Trophoblast cell (in vitro differentiated cells and primary cell): Measurements from ENCODE around the gene NR5A1.

Experiments
- DNase-seq, 2 donors: peaks; one replicate each; pipeline ENCODE4 v3.0.0-alpha.2; 2016
- H2AFZ ChIP-seq: 2 replicates; pipeline ENCODE4 v1.6.1; 2013; ENCODE audit warnings: low read length, moderate library complexity, mild to moderate bottlenecking; ENCODE audit not compliant: insufficient read depth, poor library complexity
- H2AK5ac ChIP-seq: 2 replicates; pipeline ENCODE4 v1.6.1; 2013; ENCODE audit warnings: mild to moderate bottlenecking, low read length
- H2BK120ac ChIP-seq: 2 replicates; pipeline ENCODE4 v1.6.1; 2013; ENCODE audit warnings: low read length, mild to moderate bottlenecking, moderate library complexity; ENCODE audit not compliant: insufficient read depth, poor library complexity
- H2BK12ac ChIP-seq: 2 replicates; pipeline ENCODE4 v1.6.1; 2013; ENCODE audit warnings: mild to moderate bottlenecking, low read length, moderate library complexity
- H2BK5ac ChIP-seq: 2 replicates; pipeline ENCODE4 v1.6.1; 2013; ENCODE audit warnings: low read length, low read depth, moderate library complexity, mild to moderate bottlenecking; ENCODE audit not compliant: poor library complexity
- H3K14ac ChIP-seq: 2 replicates; pipeline ENCODE4 v1.6.1; 2013; ENCODE audit warnings: mild to moderate bottlenecking, low read length
- H3K18ac ChIP-seq: 2 replicates; pipeline ENCODE4 v1.6.1; 2013; ENCODE audit warnings: mild to moderate bottlenecking, low read length
- H3K23ac ChIP-seq: 2 replicates; pipeline ENCODE4 v1.6.1; 2013; ENCODE audit warnings: low read length
- H3K27ac ChIP-seq: 2 replicates; pipeline ENCODE4 v1.5.1; 2013; ENCODE audit warnings: low read depth, mild to moderate bottlenecking, inconsistent platforms, low read length, moderate library complexity
- H3K27me3 ChIP-seq: 2 replicates; pipeline ENCODE4 v1.6.1; 2013; ENCODE audit warnings: inconsistent platforms, mild to moderate bottlenecking, low read length, moderate library complexity; ENCODE audit not compliant: insufficient read depth
- H3K36me3 ChIP-seq, 2 experiments: 1 replicate in 1 of 2; 2 replicates in 1 of 2; pipeline ENCODE4 v1.6.1; 2013; ENCODE audit warnings: low read length in 2 of 2, mild to moderate bottlenecking in 2 of 2, moderate library complexity in 1 of 2; ENCODE audit not compliant: insufficient read depth in 2 of 2, control insufficient read depth in 1 of 2
- H3K4ac ChIP-seq: 2 replicates; pipeline ENCODE4 v1.6.1; 2013; ENCODE audit warnings: low read depth, mild to moderate bottlenecking, low read length, moderate library complexity
- H3K4me1 ChIP-seq, 2 experiments: 1 replicate in 1 of 2; 2 replicates in 1 of 2; pipeline ENCODE4 v1.6.1; 2013; ENCODE audit warnings: low read length in 2 of 2, mild to moderate bottlenecking in 2 of 2, moderate library complexity in 1 of 2; ENCODE audit not compliant: insufficient read depth in 2 of 2, control insufficient read depth in 1 of 2
- H3K4me2 ChIP-seq: 2 replicates; pipeline ENCODE4 v1.6.1; 2013; ENCODE audit warnings: inconsistent platforms, mild to moderate bottlenecking, low read length, moderate library complexity
- H3K4me3 ChIP-seq: 2 replicates; pipeline ENCODE4 v1.5.1; 2013; ENCODE audit warnings: mild to moderate bottlenecking, low read depth, low read length, inconsistent platforms
- H3K79me1 ChIP-seq: one replicate; pipeline ENCODE4 v1.6.1; 2013; ENCODE audit warnings: low read length
- H3K79me2 ChIP-seq: 2 replicates; pipeline ENCODE4 v1.6.1; 2013; ENCODE audit warnings: low read length, mild to moderate bottlenecking; ENCODE audit not compliant: control insufficient read depth, insufficient read depth, poor library complexity
- H3K9ac ChIP-seq: 2 replicates; pipeline ENCODE4 v1.6.1; 2013; ENCODE audit warnings: mild to moderate bottlenecking, low read length
- H3K9me3 ChIP-seq: 2 replicates; pipeline ENCODE4 v1.6.1; 2013; ENCODE audit warnings: low read depth, mild to moderate bottlenecking, control low read depth, inconsistent platforms, low read length; ENCODE audit not compliant: insufficient read depth
- H4K12ac ChIP-seq: 2 replicates; pipeline ENCODE4 v1.6.1; 2013; ENCODE audit warnings: low read depth, mild to moderate bottlenecking, low read length, moderate library complexity
- H4K8ac ChIP-seq: 2 replicates; pipeline ENCODE4 v1.6.1; 2013; ENCODE audit warnings: low read depth, mild to moderate bottlenecking, low read length, moderate library complexity
- H4K91ac ChIP-seq: one replicate; pipeline ENCODE4 v1.6.1; 2013; ENCODE audit warnings: low read depth, mild to moderate bottlenecking, low read length, moderate library complexity
- WGBS: extraction: QIAGEN DNeasy Blood & Tissue Kit; methylation state at CpG from one replicate; pipeline ENCODE4 v1.1.7; 2013; ENCODE audit warnings: missing lambda C conversion rate; ENCODE audit not compliant: insufficient read length, insufficient coverage; ENCODE audit errors: extremely low coverage; 5-methylcytosine and 5-hydroxymethylcytosine counted together

Gene NR5A1

GRCh38 chr9:124517600-124517999, 10.4 kb upstream of the NR5A1 start:
- Histone ChIP-seq H3K4me3 (no peak overlapping the region), H3K4me1 (peaks cover 14 to 30% of the 10 kb centered on the region in 2 experiments), H3K27me3 (no peaks in the 10 kb centered on the region), H4K12ac (no peak overlapping the region), H3K9ac (no peak overlapping the region), H3K14ac (no peak overlapping the region), H2BK5ac (no peak overlapping the region), H4K8ac (no peak overlapping the region), H2BK120ac (no peak overlapping the region), H3K4ac (no peak overlapping the region), H3K36me3 (peaks cover 4% of the 10 kb centered on the region in 2 experiments), H3K27ac (peak overlapping the region; percentile 3), H3K23ac (no peak overlapping the region), H3K18ac (peak overlapping the region; percentile 13), H2AFZ (no peak overlapping the region), H3K79me1 (peaks cover 21% of the 10 kb centered on the region), H3K4me2 (no peak overlapping the region), H2BK12ac (no peak overlapping the region), H2AK5ac (no peak overlapping the region), H3K9me3 (no peaks in the 10 kb centered on the region), H3K79me2 (peaks cover 5% of the 10 kb centered on the region), H4K91ac (peak overlapping the region; percentile 46)
- WGBS: no CpG with 5 or more reads among the region's 5 CpGs
- no peak for DNase-seq

DNA sequence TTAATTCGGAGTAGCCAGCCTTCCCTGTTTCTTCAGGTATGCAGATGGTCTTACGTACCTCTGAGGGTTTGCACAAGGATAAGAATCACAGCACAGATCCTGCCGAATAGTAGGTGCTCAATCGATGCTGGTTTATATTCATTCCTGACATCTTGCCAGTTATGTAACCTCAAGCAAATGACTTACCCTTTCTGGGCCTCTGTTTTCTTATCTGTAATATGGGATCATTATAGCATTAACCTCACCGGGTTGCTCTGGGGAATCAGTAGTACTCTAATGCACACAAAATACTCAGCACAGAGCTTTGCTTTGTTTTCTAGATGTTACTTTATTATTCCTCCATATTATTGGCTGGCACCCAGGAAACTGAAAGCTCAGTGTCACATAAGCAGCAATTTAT, 7.7 kb upstream of the NR5A1 start:
- Histone ChIP-seq H2BK120ac (no peak overlapping the region), H3K36me3 (no peaks in the 10 kb centered on the region), H3K18ac (no peak overlapping the region), H3K4ac (no peak overlapping the region), H2BK12ac (no peak overlapping the region), H4K8ac (no peak overlapping the region), H2AFZ (no peak overlapping the region), H3K79me2 (no peaks in the 10 kb centered on the region), H3K4me2 (no peak overlapping the region), H3K4me3 (no peak overlapping the region), H2AK5ac (no peak overlapping the region), H3K79me1 (peaks cover 12% of the 10 kb centered on the region), H3K23ac (no peak overlapping the region), H4K91ac (no peak overlapping the region), H3K27me3 (no peaks in the 10 kb centered on the region), H3K27ac (no peak overlapping the region), H3K14ac (no peak overlapping the region), H2BK5ac (no peak overlapping the region), H4K12ac (no peak overlapping the region), H3K4me1 (peaks cover 6 to 15% of the 10 kb centered on the region in 2 experiments), H3K9ac (no peak overlapping the region), H3K9me3 (no peaks in the 10 kb centered on the region)
- no CpG with 5 or more reads among the region's 5 CpGs for WGBS
- DNase-seq: peak in 1 of 2 donors; percentile 13

DNA sequence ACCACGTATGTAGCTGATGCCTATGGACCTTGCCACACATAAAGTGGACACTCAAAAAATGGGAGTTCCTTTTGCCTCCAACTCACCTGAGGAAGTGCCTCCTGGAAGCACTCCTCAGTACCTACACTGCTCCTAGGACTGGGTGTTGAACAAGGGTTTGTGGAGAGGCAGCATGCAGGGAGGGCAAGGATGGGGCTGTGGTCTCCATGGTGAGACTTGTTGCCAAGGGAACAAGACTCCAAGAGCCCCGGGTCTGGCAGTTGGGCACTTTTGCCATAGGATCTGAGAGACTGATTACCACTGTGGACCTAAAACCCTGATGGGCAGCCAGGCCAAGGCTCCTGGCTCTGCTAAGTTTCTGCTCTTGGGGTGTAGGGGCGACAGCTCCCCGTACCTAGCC, 6.9 kb upstream of the NR5A1 start:
- Histone ChIP-seq H3K27ac (no peak overlapping the region), H3K9me3 (no peaks in the 10 kb centered on the region), H3K4ac (no peak overlapping the region), H3K36me3 (no peaks in the 10 kb centered on the region), H3K14ac (no peak overlapping the region), H3K18ac (no peak overlapping the region), H3K4me1 (peaks cover 6 to 15% of the 10 kb centered on the region in 2 experiments), H4K12ac (no peak overlapping the region), H2AK5ac (no peak overlapping the region), H2BK5ac (no peak overlapping the region), H2BK12ac (no peak overlapping the region), H3K79me2 (no peaks in the 10 kb centered on the region), H3K27me3 (no peaks in the 10 kb centered on the region), H3K9ac (peak overlapping the region; percentile 25), H2BK120ac (no peak overlapping the region), H3K23ac (no peak overlapping the region), H3K79me1 (peaks cover 10% of the 10 kb centered on the region), H3K4me2 (no peak overlapping the region), H3K4me3 (no peak overlapping the region), H4K91ac (no peak overlapping the region), H4K8ac (no peak overlapping the region), H2AFZ (no peak overlapping the region)
- DNase-seq: no peak
- WGBS: no CpG with 5 or more reads among the region's 4 CpGs

DNA sequence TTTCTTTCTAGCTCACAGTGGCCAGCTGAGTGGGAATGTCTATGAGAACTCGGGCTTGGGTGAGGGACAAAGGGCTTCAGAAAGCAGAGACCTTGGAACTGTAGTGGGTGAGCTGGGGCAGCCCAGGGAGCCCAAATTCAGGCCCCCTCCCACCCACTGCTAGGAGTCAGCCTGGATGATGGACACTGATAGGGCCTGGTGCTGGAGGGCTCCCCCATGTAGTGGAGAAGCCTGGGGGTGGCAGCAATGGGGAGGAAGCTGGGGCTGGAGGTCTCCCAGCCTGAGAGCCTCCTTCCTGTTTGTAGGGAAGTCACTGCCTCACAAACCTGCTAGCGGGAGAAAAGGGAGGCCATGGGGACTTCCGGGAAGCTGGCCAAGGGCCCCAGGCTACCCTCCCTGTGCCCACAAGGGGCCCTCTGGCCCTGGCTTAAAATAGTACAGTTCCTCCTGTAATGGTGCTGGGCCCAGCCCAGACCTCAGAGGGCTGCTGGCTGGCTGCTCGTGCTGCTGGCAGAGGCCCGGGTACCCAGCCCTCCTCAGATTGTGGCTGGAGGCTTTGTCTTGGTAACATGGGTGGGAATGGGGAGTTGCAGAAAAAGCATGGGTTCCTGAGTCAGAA, 6.3 kb upstream of the NR5A1 start:
- no peak overlapping the region for H4K12ac ChIP-seq
- no peak overlapping the region for H2BK12ac ChIP-seq
- no peak overlapping the region for H4K8ac ChIP-seq
- H2AFZ ChIP-seq: no peak overlapping the region
- H3K79me2 ChIP-seq: no peaks in the 10 kb centered on the region
- H3K9ac ChIP-seq: no peak overlapping the region
- no peaks in the 10 kb centered on the region for H3K36me3 ChIP-seq
- no peak overlapping the region for H2BK5ac ChIP-seq
- no peak for DNase-seq
- H3K14ac ChIP-seq: no peak overlapping the region
- no peaks in the 10 kb centered on the region for H3K27me3 ChIP-seq
- H3K23ac ChIP-seq: no peak overlapping the region
- peaks cover 6 to 11% of the 10 kb centered on the region in 2 experiments for H3K4me1 ChIP-seq
- no peak overlapping the region for H3K27ac ChIP-seq
- peaks cover 8% of the 10 kb centered on the region for H3K79me1 ChIP-seq
- no CpG with 5 or more reads among the region's 5 CpGs for WGBS
- no peak overlapping the region for H4K91ac ChIP-seq
- H2AK5ac ChIP-seq: no peak overlapping the region
- no peak overlapping the region for H3K4me3 ChIP-seq
- no peak overlapping the region for H2BK120ac ChIP-seq
- H3K18ac ChIP-seq: no peak overlapping the region
- no peak overlapping the region for H3K4me2 ChIP-seq
- H3K4ac ChIP-seq: no peak overlapping the region
- H3K9me3 ChIP-seq: no peaks in the 10 kb centered on the region
